Dedifferentiated amniotic fluid mesenchymal stem cell (primary cell): ENCODE measurements around the gene PROSER2.
"Not testable (repeated sequence)": the region's sequence is repeated elsewhere in the genome, so short reads cannot be mapped to it uniquely, and the experiment has no call there.

Experiments used
- DNase-seq: peaks from one replicate; pipeline ENCODE4 v3.0.0-alpha.2; 2016; ENCODE audit errors: extremely low spot score

PROSER2 gene

DNA sequence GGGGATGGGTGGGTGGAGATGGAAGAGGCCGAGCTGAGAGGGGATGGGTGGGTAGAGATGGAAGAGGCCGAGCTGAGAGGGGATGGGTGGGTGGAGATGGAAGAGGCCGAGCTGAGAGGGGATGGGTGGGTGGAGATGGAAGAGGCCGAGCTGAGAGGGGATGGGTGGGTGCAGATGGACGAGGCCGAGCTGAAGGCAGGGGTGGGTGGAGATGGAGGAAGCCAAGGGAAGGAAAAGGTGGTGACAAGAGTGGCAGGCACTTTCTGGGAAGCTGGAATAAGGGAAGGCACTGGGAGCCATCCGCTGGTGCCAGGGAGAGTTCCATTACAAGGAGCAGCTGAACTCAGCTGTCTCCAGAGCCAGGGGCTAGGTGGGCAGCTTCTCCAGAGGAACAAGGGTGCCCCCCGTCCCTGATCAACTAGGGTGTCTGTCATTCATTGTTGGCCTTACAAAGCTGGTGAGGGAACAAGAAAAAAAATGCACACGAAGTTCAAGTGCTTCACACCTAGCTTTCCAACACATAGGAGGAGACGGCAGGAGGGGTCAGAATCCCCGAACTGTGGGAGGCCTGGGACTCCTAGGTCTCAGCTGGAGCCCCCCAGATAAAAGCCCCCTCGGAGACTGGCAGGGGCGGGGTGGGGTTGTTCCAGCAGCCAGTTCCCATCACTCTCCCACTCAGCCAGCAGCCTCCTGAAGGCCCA lies 62.4 kb downstream of the PROSER2 start:
- DNase-seq = no peak

DNA sequence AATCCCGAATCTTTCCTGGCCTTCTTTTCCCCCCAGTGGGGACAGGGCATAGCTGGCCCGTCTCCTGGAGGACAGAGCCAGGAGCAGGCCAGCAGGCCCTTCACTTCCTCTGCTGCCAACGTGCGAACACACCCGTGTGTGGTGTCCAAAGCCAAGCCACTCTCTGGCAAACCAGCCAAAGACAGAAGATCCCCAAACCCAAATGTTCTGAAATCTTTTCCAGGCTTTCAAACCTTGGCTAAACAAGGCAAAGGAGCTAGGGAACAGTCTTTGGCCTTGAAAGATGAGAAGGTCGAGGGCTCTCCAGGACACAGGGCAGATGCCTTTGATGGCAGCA lies 63.0 kb downstream of the PROSER2 start:
- DNase-seq = no peak

DNA sequence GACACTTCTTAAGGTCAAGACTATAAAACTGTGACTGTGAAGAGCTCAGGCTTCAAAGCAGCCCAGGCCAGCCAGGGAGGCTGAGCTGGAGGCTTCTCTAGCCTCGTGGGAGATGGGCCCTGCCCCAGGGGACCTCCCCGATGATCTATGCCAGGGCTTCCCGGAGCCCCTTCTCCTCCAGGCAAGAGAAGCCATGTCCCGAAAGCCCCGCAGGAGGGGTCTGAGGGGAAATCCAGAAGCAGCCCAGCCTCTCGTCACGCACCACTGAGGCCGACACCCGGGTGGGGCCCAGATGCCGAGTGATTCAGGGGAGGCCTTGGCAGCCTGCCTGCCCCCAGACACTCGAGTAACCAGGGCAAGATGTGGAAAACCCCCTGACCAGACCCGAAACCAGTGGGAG lies 63.7 kb downstream of the PROSER2 start:
- DNase-seq = no peak

DNA sequence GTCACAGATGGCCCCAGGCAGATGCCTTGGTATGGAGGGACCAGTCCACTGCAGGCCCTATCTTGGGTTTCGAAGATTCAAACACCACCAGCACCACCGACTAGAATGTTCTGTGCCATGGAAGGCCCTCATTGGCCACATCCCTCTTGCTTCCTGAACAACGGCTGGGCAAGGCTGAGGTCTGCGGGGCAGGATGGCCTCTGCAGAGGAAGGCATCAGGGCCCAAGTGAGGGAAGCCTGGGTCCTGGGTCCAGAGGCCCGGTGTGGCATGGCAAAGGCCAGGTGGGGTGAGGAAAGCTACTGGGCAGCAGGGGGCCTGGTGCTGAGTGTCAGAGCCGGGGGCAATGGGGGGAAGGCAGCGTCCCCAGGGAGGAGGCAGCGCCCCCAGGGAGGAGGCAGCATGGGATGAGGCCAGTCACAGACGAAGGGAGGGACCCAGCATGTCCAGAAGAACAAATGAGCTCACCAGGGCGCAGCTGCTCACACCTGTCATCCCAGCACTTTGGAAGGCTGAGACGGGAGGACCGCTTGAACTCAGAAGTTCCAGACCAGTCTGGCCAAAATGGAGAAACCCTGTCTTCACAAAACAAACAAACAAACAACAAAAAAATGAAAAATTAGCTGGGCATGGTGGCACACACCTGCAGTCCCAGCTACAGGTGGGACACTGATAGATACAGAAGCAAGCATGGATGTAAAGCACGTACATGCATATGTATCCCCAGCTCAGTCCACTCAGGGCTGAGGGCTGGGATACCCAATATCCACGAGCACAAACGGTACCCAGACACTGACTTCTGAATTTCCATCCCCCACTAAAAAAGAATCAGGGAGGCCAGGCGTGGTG lies 64.4 kb downstream of the PROSER2 start:
- no peak for DNase-seq

DNA sequence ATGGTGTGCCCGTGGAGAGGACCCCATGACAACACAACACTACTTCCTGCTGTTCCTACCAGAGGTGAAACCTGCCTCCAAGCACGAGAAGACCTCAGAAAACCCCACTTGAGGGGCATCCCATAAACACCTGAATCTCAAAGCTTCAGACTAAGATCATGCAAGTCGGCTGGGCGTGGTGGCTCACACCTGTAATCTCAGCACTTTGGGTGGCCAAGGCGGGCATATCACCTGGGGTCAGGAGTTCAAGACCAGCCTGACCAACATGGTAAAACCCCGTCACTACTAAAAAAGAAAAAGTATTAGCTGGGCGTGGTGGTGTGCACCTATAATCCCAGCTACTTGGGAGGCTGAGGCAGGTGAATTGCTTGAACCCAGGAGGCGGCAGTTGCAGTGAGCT lies 66.1 kb downstream of the PROSER2 start:
- DNase-seq = not testable (repeated sequence)

DNA sequence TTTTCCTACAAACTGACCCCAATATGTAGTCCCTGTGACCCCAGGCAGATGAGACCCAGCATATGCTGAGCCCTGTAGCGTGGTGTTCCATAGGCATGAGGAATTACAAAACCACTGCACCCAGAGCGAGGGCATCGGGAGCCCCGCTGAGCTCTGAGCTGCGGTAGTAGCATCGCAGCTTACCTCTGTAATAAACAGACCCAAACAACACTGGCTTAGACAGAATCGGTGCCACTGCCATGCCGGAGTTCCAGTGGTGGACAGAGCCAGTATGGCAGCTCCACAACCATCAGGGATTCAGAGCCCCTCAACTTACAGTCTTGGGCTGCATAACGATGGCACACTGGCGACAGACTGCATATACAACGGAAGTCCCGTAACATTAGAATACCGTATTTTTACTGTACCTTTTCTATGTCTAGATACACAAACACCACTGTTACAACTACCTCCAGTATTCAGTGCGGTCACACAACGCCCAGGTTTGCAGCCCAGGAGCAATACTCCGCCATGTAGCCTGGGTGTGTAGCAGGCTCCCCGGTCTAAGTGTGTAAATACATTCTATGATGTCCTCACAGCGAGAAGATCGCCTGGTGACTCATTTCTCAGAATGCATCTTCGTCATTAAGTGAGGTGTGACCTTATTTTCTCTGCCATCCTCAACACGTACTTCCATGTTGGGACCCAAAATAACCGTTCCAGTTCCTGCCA lies 68.8 kb downstream of the PROSER2 start:
- DNase-seq = no peak

DNA sequence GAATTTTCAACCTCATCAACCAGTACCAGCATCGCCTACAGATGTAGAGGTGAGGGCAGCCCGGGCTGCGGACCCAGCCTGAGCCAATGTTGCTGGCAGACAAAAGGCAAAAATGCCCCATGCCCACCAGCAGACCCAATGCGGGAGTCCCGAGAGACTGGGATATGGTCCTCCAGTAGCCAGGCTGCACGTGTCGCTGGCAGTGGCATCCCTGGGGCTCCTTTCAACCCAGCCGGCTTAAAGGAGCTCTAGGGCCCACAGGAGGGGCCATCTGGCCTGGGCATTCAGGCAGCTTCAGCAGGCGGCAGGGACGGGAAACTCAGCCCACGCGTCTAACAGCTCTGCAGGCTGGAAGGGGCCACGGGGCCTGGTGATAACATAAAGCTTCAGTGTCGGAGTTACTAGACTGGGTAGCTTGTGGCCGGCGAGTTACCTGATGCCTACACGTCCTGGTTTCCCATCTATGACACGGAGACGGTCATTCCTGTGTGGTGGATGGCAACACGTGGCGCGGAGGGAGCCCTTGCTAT lies 70.7 kb downstream of the PROSER2 start:
- DNase-seq = no peak

DNA sequence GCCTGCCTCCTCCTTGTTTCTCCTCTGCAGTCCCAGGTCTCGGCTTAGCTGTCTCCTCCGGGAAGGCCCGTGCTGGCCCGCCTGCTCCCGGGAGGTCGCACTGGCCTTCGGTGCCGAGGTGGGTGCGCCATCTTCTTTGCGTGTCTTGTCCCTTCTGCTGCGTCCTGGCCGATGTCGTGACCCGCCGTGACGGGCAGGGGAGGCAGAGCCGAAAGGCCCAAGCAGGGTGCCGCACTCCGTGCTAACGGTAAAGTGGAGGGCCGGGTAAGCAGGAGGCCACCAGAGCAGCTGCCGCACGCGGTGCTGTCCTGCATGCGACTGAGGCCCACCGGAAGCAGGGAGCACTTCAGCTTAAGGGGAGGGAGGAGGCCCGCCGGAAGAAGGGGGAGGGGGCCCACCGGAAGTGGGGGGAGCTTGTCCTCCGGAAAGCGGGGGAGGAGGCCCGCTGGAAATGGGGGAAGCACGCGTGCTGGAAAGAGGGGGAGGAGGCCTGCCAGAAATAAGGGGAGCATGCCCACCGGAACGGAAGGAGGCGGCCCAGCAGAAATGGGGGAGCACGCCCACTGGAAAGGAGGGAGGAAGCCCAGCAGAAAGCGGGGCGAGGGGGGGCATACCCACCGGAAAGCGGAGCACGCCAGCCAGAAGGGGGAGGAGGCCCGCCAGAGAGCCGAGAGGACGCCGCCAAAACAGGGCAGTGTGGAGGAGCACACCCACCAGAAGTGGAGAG lies 71.4 kb downstream of the PROSER2 start:
- DNase-seq = no peak

DNA sequence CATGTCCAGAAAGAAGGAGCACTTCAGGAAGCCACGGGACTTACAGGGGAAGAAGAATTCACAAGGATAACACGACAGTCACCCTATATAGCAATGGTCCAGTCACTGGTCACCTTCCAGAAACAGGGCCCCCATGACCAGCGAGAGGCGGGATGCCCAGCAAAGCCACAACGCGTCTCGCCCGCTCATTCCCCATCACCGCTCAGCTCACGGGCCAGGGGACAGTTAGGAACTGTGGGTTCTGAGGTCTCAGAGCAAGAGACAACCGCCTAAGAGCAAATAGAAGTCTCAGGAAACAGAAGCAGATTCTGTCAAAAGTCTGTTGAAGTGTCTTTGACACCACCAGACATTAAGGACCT lies 71.9 kb downstream of the PROSER2 start:
- no peak for DNase-seq

DNA sequence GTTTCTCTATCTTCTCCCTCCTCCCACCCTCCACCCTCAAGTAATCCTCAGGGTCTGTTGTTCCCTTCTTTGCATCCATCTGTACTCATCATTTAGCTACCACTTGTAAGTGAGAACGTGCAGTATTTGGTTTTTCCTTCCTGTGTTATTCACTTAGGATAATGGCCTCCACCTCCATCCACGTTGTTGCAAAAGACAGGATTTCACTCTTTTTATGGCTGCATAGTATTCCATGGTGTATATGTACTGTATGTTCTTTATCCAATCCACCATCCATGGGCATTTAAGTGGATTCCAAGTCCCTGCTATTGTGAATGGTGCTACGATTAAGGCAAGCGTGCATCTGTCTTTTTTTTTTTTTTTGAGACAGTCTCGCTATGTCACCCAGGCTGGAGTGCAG lies 72.4 kb downstream of the PROSER2 start:
- DNase-seq = no peak

DNA sequence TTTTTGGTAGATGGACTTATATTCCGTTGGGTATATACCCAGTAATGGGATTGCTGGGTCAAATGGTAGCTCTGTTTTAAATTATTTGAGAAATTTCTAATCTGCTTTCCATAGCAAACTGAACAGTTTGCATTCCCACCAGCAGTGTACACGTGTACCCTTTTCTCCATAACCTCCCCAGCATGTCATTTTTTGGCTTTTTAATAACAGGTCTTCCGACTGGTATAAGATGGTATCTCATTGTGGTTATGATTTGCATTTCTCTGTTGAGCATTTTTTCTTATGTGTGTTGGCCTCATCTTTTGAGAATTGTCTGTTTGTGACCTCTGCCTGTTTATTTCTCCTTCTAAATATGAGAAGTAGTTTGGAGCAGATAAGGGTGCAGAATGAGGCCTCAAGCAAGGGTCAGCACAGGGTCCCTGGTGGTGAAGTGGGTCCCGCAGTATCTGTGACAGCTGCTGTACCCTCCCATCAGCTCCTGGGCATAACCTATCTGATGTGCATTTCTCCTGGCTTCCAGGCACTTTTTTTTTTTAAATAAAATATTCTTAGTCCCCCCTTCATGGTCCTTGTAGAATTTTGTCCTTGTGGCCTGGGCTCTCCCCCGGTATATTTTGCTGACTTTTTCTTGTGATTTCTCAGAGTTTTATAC lies 73.5 kb downstream of the PROSER2 start:
- DNase-seq = no peak

DNA sequence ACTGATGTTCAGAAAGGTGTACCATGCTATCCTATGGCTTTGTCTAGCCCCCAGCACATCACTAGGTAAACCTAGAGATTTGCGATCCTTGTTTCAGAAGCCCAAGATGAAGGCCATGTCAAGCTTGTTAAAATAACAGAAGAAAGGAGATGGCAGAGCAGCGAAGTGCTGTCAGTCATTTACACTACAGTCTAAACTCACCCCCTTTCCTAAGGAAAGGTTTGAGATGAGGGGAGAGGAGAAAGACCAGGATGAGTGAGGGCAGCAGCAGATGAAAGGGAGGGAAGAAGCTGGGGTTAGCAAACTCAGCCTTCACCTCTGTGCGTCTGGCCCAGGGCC lies 74.8 kb downstream of the PROSER2 start:
- no peak for DNase-seq

DNA sequence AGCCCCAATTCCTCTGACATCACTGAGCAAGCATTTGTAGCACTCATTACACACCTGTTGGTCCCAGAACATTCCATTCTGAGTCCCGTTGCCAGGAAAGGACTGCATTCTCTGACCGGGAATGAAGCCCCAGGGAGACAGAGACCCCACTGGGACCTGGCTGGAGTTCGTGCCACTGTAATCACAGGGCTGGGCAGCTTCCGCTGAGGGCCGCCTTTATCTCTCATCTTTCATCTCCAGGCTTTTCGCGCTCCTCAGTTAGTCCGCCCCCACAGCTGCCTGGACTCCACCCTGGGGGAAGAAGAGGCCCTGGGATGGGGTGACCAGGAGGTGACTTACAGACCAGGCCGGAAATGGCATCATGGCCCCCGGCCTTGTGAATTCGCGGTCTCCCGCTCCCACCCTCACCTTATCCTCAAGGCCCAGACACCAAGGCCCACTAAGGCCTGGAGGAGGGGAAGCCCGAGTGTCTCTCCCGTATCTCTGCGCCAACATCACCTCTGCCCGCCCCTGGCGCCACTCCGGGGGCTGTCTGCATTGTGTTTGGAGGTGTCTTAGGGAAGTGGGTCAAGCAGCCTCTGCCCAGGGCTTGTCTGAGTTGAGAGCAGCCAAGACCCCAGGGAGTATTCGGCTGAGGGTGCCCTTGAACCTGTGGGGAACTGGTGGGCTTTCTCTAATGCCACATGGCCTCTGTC lies 75.4 kb downstream of the PROSER2 start:
- no peak for DNase-seq

DNA sequence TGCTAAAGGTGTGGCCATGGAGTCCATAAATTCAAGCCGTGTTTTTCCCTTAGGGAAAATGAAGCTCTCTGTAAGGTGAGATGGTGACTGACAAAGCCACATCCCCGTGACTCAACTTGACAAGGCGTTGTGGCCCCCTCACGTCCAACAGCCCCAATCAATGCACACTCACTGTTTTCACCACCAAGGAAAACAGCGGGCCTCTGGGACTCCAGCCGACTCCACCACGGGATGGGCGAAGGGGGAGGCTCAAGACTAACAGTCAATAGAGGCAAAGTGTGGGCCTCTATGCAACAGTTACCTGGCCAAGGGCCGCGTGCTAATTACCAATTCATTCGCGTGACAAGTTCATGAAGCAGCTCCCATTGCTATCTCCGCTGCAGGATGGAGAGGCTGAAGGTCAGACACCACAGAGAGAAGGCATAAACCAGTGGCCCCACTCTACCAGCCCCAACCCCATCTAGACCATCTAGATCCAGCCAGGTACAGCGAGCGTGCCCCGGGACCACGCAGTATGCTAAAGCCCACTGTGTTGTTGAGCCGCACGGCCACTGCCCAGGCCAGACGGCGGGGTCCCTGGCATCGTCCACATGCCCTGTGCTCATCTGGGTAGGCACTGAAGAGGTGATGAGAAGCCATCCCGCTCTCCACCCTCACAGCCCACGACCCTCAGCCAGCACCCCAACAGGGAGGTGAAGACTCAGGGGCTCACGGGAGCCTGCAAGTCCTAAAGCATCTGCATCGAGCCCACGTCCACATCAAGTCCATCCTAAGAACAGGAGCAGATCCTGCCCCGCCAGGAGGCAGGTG lies 76.1 kb downstream of the PROSER2 start:
- DNase-seq = no peak

DNA sequence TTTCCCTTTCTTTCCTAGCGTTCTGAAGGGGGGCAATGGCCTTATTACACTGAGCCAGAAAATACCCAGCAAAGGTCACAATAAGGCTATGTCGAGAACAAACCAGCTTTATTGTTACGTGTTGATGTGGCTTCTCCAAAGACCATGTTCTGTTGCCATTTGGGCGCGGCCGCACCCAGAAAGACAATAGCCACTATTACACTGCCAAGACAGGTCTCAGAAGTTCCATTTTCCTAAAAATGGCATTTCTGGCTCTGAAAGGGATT lies 77.8 kb downstream of the PROSER2 start:
- DNase-seq = no peak

DNA sequence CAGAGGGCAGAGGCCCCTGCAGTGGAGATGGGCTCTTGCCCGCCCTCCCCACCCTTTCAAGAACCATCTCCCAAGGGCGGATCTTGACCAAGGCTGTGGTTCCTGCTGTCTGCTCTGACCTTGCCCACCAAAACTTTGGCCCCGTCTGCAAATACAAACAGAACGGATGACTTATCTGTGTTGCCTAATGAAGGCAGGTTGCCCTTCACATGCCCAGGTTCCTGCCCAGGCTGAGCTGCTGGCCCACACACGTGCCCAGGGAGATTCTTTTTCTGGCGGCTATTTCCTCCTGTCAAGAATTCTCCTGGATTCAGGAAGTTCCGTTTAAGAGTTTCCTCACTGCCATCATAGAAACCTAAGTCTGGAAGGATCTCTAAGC lies 78.3 kb downstream of the PROSER2 start:
- no peak for DNase-seq

DNA sequence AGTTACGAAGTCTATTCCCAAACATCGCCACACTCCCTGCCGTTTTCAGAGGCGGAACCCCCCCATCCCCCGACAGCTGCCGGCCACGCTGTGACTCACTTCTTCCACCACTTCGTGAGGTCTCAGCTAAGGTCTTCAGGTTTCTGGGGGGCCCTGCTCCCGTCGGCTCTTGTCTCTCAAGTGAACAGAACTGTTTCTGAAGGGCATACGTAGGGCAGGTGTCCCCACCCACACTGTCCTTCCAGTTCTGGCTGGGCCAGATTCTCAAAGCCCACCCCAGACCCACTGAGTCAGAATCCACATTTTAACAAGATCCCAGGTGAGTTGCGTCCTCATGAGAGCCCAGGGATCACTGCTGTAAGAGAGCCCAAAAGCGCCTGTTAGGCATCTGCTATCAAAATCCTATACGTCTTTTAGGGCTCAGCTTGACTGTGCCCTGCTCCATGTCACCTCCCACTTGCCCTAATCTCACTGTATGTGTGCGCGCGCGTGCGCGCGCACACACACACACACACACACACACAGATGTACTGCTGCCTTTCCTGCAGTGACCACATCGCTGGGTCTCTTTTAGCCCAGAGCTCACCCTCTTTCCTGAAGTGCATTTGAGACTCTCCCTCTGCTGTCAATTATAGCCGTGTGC lies 78.8 kb downstream of the PROSER2 start:
- DNase-seq = no peak

DNA sequence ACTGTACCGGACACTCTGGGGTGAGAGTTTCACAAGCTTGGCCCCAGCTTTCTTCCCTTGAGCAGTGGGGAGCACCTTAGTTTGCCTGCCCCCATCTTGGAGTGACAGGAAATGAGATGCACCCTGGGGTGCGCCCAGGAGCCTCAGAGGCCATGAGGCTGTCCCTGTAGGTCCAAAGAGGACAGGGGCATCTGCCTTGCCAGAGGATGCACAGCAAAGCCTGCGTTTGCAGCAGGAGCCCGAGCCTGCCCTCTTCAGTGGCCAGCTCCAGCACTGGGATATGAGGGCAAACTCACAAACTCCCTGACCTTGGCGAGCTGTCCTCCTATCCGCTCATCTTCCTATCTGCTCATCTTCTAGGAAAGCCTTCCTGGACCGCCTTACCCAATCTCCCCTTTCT lies 79.5 kb downstream of the PROSER2 start:
- DNase-seq = no peak

DNA sequence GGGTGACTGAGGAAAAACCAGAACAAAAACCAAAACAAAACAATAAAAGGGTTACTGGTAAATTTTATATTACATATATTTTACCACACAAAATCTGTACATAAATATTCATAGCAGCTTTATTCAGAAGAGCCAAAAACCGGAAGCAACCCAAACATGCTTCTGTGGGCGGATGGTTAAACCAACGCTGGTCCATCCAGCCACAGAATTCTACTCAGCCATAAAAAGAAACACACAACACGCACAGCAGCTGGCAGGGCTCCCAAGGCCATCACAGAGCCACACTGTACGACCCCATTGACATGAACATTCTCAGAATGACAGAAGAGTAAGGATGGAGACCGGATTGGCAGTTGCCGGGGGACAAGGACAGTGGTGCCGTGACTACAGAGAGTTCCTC lies 83.6 kb downstream of the PROSER2 start:
- DNase-seq = no peak

DNA sequence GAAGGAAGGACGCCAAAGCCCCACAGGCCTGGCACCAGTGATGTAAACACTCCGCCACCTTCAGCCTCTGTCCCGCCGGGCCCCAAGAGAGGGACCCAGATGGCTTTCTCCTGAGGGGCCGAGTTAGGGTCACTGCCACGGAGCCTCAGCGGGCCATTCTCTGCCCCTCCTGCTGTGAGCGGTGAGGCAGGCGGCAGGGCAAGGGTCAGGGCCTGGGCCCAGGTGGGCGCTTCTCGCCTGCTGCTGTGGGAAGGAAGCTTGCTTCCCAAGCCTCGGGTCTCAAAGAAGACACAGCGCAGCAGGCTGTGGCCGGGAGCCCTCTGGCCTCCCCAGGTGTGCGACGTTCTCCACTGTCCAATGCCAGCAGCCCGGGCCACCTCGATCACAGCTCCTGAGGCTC lies 84.8 kb downstream of the PROSER2 start:
- no peak for DNase-seq
